ENCODE results near the gene MAPKAPK3.

The MAPKAPK3 gene

GRCh38 chr3:50608278-50608677 lies 8.7 kb upstream of the MAPKAPK3 start:
- DNase-seq (ENCODE audit: low read depth) = no peak

DNA sequence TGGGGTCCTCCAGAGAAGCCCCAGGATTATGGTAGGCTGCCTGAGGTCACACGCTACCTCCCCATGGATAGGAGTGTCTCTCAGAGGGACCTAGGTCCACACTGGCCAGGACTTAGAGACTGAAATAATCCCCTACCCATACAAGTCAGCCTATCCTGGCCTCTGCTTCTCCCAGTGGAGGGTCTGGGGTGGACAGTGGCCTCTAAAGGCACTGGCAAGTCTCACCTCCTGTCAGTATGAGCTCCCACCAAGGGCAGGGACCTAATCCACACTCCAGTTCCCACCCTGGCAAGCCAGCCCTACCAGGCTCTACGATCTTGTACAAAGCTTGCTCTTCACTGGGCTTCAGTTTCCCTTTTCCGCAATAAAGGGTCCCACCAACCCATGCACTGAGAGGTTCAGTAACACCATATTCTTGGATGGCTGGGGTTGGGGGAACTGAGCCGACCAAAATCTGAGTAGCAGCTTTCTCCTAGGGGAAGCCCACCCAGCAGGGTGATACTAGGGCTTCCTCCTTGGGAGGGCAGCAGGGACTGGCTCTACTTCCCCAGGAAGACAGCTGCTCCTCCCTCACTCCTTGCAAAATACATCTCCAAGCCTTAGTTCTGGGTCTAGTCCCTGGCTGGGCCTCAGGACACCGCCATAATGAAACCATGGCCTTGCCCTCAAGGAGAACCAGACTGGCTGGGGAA lies 7.7 kb upstream of the MAPKAPK3 start:
- no peak for DNase-seq (ENCODE audit: low read depth)

DNA sequence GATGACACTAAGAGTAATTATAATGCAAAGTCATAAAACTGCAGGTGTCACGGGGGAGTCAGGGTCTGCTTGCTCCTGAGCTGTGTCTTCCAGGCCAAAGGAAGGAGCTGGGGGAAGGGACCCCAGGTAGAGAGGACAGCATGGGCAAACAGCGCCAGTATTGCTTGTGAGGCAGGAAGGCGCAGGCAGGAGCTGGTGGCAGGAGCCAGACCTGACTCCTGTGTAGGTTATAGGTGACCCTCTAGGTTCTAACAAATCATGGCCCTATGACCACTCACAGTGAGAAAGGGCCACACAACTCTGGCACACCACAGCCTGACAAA lies 7.2 kb upstream of the MAPKAPK3 start:
- DNase-seq (ENCODE audit: low read depth) = no peak

DNA sequence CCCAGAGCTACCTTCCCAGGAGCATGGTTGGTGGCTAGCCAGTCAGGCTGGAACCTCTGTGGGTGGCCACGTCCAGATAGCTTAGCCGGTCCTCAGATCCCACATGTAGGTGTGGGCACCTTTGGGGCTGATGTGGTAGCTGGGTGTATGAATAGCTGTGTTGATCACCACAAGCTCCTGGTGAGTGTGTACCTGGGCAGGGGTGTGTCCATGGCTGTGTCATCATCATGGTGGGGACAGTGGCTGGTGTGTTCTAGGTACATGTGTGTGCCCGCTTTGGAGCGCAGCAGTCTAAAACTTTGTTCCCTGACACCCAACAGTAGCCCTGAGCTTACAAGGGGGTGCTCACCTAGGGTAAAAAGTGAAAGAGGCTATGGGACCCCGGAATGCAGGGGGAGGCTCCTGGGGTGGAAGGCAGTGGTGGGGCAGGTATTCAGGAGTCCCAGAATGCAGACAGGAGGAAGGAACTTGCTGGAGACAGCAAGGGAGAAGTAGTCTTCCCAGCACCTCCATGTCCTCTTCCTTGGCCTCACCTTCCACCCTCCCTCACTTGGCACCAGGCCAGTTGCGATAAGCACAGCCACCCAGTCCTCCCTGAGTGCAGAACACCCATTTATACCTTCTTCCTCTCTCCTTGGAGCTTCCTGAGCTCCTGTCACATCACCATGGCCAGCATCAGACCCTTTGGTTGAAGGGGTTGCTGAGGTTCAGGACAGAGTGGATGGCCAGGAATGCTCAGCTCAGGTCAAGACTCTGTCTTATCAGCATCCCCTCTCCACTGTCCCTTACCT lies 6.6 kb upstream of the MAPKAPK3 start:
- DNase-seq (ENCODE audit: low read depth) = no peak

DNA sequence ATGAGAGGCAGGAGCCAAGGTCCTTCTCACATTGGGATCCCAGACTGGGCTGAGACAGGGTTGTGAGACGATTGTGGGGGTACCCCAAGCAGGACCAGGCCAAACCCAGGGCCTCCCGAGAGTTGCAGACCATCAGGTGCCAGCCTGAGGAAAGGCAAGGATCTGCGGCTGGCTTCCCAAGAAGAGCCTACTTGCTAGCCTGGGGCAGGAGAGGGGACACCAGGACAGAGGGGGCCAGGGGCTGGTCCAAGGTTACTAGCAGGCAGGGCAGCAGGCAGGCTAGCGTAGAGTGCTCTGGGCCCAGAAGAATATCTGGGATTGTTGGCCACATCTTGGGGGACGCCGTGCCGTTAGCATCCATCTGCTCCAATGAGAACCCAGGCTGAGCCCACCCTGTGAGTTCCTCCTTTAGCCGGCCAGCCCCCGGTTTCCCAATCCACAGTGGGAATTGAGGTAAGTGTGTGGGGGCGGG lies 5.9 kb upstream of the MAPKAPK3 start:
- DNase-seq (ENCODE audit: low read depth) = no peak

DNA sequence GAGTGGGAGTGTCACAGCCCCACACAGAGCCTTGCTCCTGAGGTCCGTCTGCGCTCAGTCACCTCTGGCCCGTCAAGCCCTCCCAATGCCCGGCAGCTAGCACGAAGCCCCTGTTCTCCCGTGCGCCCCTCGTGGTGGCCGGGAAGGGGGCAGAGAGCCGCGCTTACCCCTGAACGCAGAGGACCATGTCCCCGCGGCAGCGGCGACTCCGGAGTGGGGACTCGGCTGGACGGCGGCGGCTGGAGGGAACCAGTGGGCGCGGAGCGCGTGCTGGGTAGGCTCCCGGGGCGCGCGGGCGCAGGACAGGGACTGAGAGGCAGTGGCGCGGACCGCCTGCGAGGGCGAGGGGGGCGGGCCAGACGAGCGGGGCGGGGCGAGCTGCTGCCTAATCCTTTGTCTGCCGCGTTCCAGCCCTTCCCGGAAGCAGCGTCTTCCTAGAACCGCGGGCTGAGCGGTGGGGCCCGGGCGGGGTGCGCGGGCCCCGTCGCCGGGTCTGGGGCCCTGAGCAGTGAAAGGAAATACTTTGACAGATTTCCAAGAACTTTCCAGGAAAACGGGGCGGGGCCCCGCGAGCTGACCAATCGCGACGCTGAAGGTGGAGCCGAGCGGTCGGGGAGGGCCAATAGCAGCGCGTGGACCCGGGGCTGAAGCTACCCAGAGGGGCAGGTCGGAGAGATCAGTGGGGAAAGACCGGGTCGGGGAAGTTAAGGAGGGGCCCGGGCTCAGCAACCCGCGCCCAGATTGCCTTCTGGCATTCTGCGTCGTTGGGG lies 5.3 kb upstream of the MAPKAPK3 start, which contains the start of gene CISH:
TSS of gene CISH (minus strand) at position 311 of the 770 bp plus-strand sequence. CDS start at position 187, 124 bp downstream.
- peak; percentile 82 for DNase-seq (ENCODE audit: low read depth)

- DNase-seq (ENCODE audit: low read depth) = no peak
Measured at GRCh38 chr3:50612234-50612882, 4.6 kb upstream of the MAPKAPK3 start.

GRCh38 chr3:50612970-50613846 lies 3.7 kb upstream of the MAPKAPK3 start:
- no peak for DNase-seq (ENCODE audit: low read depth)

DNA sequence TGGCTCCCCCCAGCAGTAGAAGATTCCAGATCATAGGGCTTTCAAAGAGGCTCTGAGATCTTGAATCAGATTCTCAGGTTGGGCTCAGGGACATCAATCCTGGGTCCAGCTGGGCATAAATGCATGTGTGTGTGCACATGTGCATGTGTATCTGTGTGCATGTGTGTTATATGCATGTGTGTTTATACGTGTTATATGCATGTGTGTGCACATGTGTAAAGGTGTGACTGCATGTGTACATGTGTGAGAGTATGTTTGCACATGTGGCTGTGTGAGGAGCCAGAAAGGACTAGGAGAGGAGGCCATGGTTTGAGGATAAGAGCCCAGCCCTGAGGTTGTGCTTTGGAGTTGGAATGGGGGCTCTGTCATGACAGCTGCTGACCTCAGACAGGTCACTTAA lies 1.8 kb upstream of the MAPKAPK3 start:
- DNase-seq (ENCODE audit: low read depth) = no peak

GRCh38 chr3:50616003-50616769 lies 765 bp upstream of the MAPKAPK3 start:
- peak; percentile 76 for DNase-seq (ENCODE audit: low read depth)

GRCh38 chr3:50616770-50617095 lies 218 bp upstream of the MAPKAPK3 start:
- DNase-seq (ENCODE audit: low read depth) = peak; percentile 91

- DNase-seq (ENCODE audit: low read depth) = no peak
Measured at GRCh38 chr3:50617911-50618481, 1.0 kb downstream of the MAPKAPK3 start.

DNA sequence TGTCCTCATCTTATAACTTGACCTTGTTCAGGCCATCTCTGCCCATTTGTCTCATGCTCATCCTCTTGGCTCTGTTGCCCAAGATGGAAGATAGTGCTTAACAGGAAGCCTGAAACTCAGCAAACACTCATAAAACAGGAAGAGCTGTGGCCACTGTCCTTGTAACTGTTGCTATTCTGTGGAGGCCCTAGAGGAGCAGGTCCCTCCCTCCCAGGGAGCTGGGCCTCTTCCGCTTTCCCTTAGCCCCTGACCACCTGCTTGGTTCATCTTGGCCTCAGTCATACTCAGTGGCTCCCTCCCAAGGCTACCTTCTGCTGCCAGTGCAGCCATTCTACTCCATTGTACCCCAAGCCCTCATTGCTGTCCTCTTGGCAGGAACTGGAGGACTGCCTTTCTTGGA lies 3.5 kb downstream of the MAPKAPK3 start:
- no peak for DNase-seq (ENCODE audit: low read depth)

- no peak for DNase-seq (ENCODE audit: low read depth)
Measured at GRCh38 chr3:50620820-50621219, 3.9 kb downstream of the MAPKAPK3 start.

GRCh38 chr3:50622881-50623280 lies 5.9 kb downstream of the MAPKAPK3 start:
- DNase-seq (ENCODE audit: low read depth) = no peak

DNA sequence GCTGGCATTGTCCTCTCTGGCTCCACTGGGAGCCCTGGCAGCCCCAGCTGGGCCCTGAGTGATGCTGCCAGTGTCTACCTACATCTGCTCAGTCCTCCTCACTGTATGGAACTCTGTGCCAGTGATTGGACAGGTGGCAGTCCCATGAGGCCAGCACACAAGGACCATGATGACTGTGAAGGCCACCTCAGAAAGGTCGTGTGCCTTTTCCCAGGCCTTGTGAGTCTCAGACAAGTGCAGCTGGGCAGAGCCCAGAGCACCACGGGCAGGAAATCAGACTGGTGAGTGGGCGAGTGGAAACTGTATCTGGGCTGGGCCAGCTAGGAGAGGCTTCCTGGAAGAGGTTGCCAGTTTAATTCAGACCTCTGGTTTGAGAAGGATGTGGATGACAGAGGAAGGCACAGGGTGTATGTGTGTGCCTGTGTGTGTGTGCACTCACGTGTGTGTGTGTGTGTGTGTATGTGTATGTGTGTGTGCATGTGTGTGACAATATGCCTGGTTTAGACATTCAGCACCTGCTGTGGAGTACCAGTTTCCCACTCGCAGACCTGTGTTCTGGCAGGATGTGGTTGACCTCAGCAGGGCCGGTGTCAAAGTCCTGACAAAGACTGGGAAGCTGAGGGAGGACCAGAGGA lies 7.0 kb downstream of the MAPKAPK3 start:
- DNase-seq (ENCODE audit: low read depth) = no peak

DNA sequence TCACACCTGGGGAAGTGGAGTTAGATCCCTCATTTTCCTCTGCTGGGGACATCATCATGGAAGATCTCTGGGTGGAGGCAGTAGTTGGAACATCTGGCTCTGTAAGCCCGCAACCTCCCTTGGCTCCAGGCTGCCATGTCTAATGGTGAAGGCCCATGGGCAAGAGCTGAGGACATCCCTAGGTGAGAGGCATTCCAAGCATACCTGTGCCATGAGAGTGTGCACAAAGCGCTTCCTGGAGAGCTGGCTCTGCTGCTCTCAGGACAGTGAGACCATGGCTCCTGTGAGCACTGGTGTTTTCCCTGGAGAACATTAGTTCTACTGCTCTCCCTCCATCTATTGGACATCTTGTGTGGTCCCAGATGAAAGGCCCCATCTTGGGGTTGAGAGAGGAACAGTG lies 7.7 kb downstream of the MAPKAPK3 start:
- DNase-seq (ENCODE audit: low read depth) = no peak

DNA sequence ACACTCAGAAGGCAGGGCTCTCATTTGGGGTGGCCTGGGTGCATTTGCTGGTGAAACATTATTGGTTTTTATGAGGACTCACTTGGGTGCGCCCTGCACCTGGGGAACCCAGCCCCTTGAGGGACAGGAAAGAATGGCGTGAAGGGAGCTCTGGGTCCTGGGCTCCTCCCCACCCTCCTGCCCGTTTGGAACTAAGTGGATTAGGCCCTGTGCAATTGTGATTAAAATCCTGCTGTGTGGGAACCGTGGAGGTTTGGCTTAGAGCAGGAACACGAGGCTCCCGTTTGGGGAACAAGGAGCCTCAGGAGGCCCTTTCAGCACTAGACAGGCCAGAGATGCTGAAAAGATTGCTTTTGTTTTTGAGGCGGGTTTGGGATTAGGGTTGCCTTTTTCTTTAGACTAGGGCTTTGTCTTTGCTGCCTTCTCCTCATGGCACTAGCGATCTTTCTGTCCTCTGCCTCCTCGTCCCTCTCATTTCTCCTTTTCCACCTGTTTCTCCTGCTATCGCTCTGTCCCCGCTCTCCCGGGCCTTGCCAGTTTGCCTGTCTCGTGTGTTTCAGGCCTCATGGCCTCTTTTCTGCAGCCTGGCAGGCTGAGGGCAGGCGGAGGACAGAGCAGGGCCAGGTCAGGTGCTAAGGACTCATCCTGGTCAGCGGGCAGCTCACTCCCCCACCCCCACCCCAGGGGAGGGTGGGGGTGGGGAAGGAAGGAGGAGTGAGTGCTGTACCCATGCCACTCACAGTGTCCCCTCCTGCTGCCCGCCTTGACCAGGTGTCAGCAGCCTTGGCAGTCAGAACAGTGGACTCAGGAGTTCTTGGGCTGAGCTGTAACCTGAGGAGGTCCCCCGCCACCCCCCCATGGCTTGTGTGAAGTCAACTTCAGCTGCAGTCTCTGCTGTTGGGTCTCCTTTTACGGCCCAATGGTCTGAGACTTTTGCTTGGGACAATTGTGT lies 8.6 kb downstream of the MAPKAPK3 start:
- no peak for DNase-seq (ENCODE audit: low read depth)
